ENCODE results near the gene KIAA0232.

- no peak for TF ChIP-seq CTCF (IDR thresholded peaks at IDR 0.05; ENCODE audit: low read depth, low read length)
- TF ChIP-seq EZH2phosphoT487 (IDR thresholded peaks at IDR 0.05; ENCODE audit: low read depth) = no peak
Measured at GRCh38 chr4:6929812-6930464, 147.4 kb downstream of the KIAA0232 start.

All from OCI-LY3 (cell line).